K562 (cell line): ENCODE measurements around the gene NKIRAS2. TPM values are rescaled to one million over a fixed set of nuclear protein-coding genes. Genes with fewer than 3 reads are reported as not detected.

Experiments used
- ASH1L ChIP-seq: fragments of 450-650 bp; IDR thresholded peaks from 2 replicates; pipeline ENCODE4 v1.6.1; 2018; ENCODE audit warnings: borderline replicate concordance, mild to moderate bottlenecking, low read depth; ENCODE audit not compliant: partially characterized antibody
- CSDE1 ChIP-seq, 2 experiments: fragments of 450-650 bp; IDR thresholded peaks; 2 replicates each; pipeline ENCODE4 v1.6.1; 2016; ENCODE audit warnings: mild to moderate bottlenecking in 1 of 2
- HNRNPL ChIP-seq: fragments of 200-400 bp; formaldehyde crosslinking; IDR thresholded peaks from 2 replicates; pipeline ENCODE4 v1.6.1; 2017; ENCODE audit warnings: low read depth, mild to moderate bottlenecking, low read length
- KAT2B ChIP-seq: IDR thresholded peaks from one replicate; pipeline ENCODE4 v1.6.1; 2012; ENCODE audit warnings: low read depth, mild to moderate bottlenecking, control low read depth, inconsistent platforms, low read length, moderate library complexity
- KAT8 ChIP-seq: fragments of 450-650 bp; IDR thresholded peaks from 2 replicates; pipeline ENCODE4 v1.6.1; 2016; ENCODE audit warnings: low read depth, mild to moderate bottlenecking
- KHSRP ChIP-seq: fragments of 450-650 bp; IDR thresholded peaks from 2 replicates; pipeline ENCODE4 v1.6.1; 2017
- LEF1 ChIP-seq: fragments of 450-650 bp; IDR thresholded peaks from 2 replicates; pipeline ENCODE4 v1.6.1; 2016; ENCODE audit warnings: mild to moderate bottlenecking
- NRF1 ChIP-seq, 2 experiments: fragments of 450-650 bp; IDR thresholded peaks in 1 of 2; conservative IDR thresholded peaks in 1 of 2; 2 replicates each; pipeline ENCODE4 v1.6.1; 2014; ENCODE audit warnings: mild to moderate bottlenecking in 2 of 2
- PML ChIP-seq: IDR thresholded peaks from 2 replicates; pipeline ENCODE4 v1.6.1; 2012; ENCODE audit warnings: low read length, inconsistent platforms
- SIN3A ChIP-seq, 2 experiments: fragments of 150-350 bp in 1 of 2; IDR thresholded peaks; 2 replicates each; pipeline ENCODE4 v1.6.1; 2011 to 2016; ENCODE audit warnings: borderline replicate concordance in 2 of 2, low read depth in 2 of 2, low read length in 2 of 2, mild to moderate bottlenecking in 2 of 2, moderate library complexity in 2 of 2; ENCODE audit not compliant: control insufficient read depth in 1 of 2
- SRSF9 ChIP-seq: fragments of 200-400 bp; formaldehyde crosslinking; IDR thresholded peaks from 2 replicates; pipeline ENCODE4 v1.6.1; 2017; ENCODE audit warnings: low read depth, low read length, borderline replicate concordance
- TEAD1 ChIP-seq, 2 experiments: fragments of 450-650 bp in 1 of 2; sonication (generic) in 1 of 2; formaldehyde crosslinking; IDR thresholded peaks; 2 replicates each; pipeline versions ENCODE4 v1.4.0 to v1.8.0; 2020 to 2022; ENCODE audit warnings: mild to moderate bottlenecking in 2 of 2, missing genetic modification reagents in 1 of 2
- ZBTB1 ChIP-seq: sonication (generic); formaldehyde crosslinking; IDR thresholded peaks from 2 replicates; pipeline ENCODE4 v1.8.1; 2023; ENCODE audit warnings: missing genetic modification reagents, low read depth, mild to moderate bottlenecking, borderline replicate concordance
- ZBTB7A ChIP-seq: IDR thresholded peaks from 2 replicates; pipeline ENCODE4 v1.6.1; 2011; ENCODE audit warnings: low read depth, mild to moderate bottlenecking, low read length, moderate library complexity, borderline replicate concordance; ENCODE audit not compliant: control insufficient read depth
- ZHX1 ChIP-seq: fragments of 150-350 bp; conservative IDR thresholded peaks from 2 replicates; pipeline ENCODE4 v1.6.1; 2014; ENCODE audit warnings: low read length
- ZNF12 ChIP-seq: sonication (generic); formaldehyde crosslinking; IDR thresholded peaks from 2 replicates; pipeline ENCODE4 v1.4.0; 2020; ENCODE audit warnings: mild to moderate bottlenecking, missing genetic modification reagents
- ZNF143 ChIP-seq: sonication (generic); formaldehyde crosslinking; IDR thresholded peaks from 2 replicates; pipeline ENCODE4 v1.9.0; 2022; ENCODE audit warnings: mild to moderate bottlenecking, missing genetic modification reagents
- ZNF277 ChIP-seq: fragments of 250-450 bp; sonication (Bioruptor Pico); IDR thresholded peaks from 2 replicates; pipeline ENCODE4 v1.8.0; 2022; ENCODE audit warnings: inconsistent platforms, mild to moderate bottlenecking, moderate library complexity, borderline replicate concordance
- ZNF668 ChIP-seq: fragments of 250-450 bp; sonication (Bioruptor Pico); IDR thresholded peaks from 2 replicates; pipeline ENCODE4 v1.8.0; 2022; ENCODE audit warnings: mild to moderate bottlenecking, inconsistent platforms
- polyA plus RNA-seq, 8 experiments: library from polyadenylated mRNA; depleted of rRNA in 4 of 8; stranded (reverse) in 5 of 8; unstranded in 3 of 8; fragments of >200 nt; fragmentation: Nextera tagmentation in 2 of 8; fragmentation: Illumina TruSeq in 1 of 8; extraction: Ambion mirVana in 2 of 8; extraction: Trizol in 1 of 8; gene quantifications; 2 replicates each; pipeline versions ENCODE4 v1.2.1 to v1.2.3, GENCODE V29; 2011 to 2014; ENCODE audit warnings: inconsistent platforms in 1 of 8, missing spikeins in 1 of 8
- total RNA-seq, 7 experiments: library from RNA; depleted of rRNA in 6 of 7; stranded (reverse); fragments of >200 nt in 6 of 7; fragmentation: Illumina TruSeq in 2 of 7; extraction: Trizol in 2 of 7; gene quantifications; 2 replicates each; pipeline versions ENCODE4 v1.2.1 to v1.2.3, GENCODE V29; 2011 to 2021; ENCODE audit warnings: low replicate concordance in 1 of 7
- TF ChIP-seq, protein P1 (sequence below): sonication (generic); formaldehyde crosslinking; IDR thresholded peaks from 2 replicates; pipeline ENCODE4 v1.8.0; 2022; ENCODE audit warnings: missing genetic modification reagents, mild to moderate bottlenecking, moderate library complexity, borderline replicate concordance
- TF ChIP-seq, protein P2 (sequence below): fragments of 200-800 bp; sonication (Bioruptor generic); IDR thresholded peaks from 2 replicates; pipeline ENCODE4 v1.6.1; 2017; ENCODE audit warnings: missing genetic modification characterization, missing compliant biosample characterization

Gene NKIRAS2
- total and polyA plus RNA-seq, 9 of the 15 experiments (the other 6 are each of a cell fraction or from before 2014, with no cell fraction given): 10.1 to 65.5 (median 29.8) TPM

DNA sequence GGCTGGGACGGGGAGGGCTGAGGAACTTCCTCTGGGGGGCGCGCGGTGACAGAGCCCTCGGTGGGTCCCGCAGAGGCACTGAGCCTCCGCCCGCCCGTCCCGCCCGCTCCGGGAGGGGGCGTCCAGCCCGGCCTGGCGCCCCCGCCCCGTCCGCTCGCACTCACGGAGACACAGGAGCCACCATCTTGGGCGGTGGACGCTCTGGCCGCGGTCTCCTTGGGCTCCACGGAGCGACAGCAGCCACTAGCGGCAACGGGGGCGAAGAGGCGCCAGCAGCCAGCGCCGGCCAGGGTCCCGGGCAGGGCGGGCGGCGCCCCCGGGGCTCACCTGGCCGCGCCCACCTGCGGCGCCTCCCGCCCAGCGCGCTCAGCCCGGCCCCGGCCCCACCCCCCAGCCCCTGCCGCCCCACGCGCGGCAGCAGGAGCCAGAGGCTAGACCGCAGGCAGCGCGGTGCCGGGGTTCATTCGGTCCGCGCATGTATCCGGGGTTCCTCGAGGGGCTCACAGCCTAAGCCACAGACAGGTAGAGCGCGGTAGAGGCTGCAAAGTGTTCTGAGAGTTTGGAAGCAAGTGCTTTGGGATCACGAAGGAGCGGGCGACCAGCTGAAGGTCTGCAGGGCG is 30.6 kb downstream of the NKIRAS2 start, which contains the start of gene C17orf113 (continued):
- TF ChIP-seq ZBTB7A (peak; percentile 78), KAT2B (no peak), ZNF143 (CRISPR knock-in tag) (no peak), NRF1 (conservative IDR thresholded peaks at IDR 0.05 in 1 of 2, IDR thresholded peaks at IDR 0.05 in 1 of 2) (no peak; a peak in 1 of 4 replicates), ZNF668 (CRISPR knock-in tag) (no peak), KAT8 (no peak), SIN3A (IDR thresholded peaks at IDR 0.05; ENCODE audit: borderline replicate concordance in 2 of 2, control insufficient read depth in 1 of 2, low read depth in 2 of 2, low read length in 2 of 2) (no peak), ZBTB1 (CRISPR knock-in tag) (no peak), LEF1 (no peak), SRSF9 (no peak), KHSRP (no peak), HNRNPL (no peak), CSDE1 (IDR thresholded peaks at IDR 0.05) (no peak), ASH1L (no peak), ZNF12 (CRISPR knock-in tag) (no peak), ZNF277 (CRISPR knock-in tag) (no peak), PML (no peak), TEAD1 (CRISPR knock-in tag; IDR thresholded peaks at IDR 0.05) (no peak), ZHX1 (0 out of 2 replicates have a peak, but pooled peaks have one; percentile 29)
- TF ChIP-seq, protein P1, sequence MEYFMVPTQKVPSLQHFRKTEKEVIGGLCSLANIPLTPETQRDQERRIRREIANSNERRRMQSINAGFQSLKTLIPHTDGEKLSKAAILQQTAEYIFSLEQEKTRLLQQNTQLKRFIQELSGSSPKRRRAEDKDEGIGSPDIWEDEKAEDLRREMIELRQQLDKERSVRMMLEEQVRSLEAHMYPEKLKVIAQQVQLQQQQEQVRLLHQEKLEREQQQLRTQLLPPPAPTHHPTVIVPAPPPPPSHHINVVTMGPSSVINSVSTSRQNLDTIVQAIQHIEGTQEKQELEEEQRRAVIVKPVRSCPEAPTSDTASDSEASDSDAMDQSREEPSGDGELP: peak; percentile 44; the same call in 1 of the 2 replicates
- TF ChIP-seq, protein P2, sequence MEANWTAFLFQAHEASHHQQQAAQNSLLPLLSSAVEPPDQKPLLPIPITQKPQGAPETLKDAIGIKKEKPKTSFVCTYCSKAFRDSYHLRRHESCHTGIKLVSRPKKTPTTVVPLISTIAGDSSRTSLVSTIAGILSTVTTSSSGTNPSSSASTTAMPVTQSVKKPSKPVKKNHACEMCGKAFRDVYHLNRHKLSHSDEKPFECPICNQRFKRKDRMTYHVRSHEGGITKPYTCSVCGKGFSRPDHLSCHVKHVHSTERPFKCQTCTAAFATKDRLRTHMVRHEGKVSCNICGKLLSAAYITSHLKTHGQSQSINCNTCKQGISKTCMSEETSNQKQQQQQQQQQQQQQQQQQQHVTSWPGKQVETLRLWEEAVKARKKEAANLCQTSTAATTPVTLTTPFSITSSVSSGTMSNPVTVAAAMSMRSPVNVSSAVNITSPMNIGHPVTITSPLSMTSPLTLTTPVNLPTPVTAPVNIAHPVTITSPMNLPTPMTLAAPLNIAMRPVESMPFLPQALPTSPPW (CRISPR knock-in tag): peak; percentile 79
